T-helper 1 cell treated with Interleukin-12 subunit alpha and Interleukin-12 subunit beta and Interleukin-4 antibody, amounts not matched to agents 30 ng/mL and 1 ng/mL, for 36 hours (primary cell): ENCODE measurements around the gene SMIM5. TPM values are rescaled to one million over a fixed set of nuclear protein-coding genes. Genes with fewer than 3 reads are reported as not detected.
"Not testable (repeated sequence)": the region's sequence is repeated elsewhere in the genome, so short reads cannot be mapped to it uniquely, and the experiment has no call there.

Experiments used
- intact Hi-C: fragments of 100-400 bp; cut with micrococcal nuclease; formaldehyde crosslinking; loops from one replicate; pipeline ENCODE4 v1.15.1; 2024
- total RNA-seq: library from RNA; stranded (reverse); gene quantifications from 2 replicates; pipeline ENCODE4 v1.2.3, GENCODE V29; 2022

SMIM5 gene
- total RNA-seq, 1 donor from 2014 or later: 0.83 TPM

GRCh38 chr17:75638039-75638438 is 4.8 kb downstream of the SMIM5 start:
- intact Hi-C loops: not testable (repeated sequence)

GRCh38 chr17:75638893-75639292 is 5.7 kb downstream of the SMIM5 start:
- intact Hi-C loops: no loop called here

- intact Hi-C loops: no loop called here
Observed at GRCh38 chr17:75639327-75639726, 6.1 kb downstream of the SMIM5 start.

- intact Hi-C loops: no loop called here
Observed at GRCh38 chr17:75639771-75640555, 6.7 kb downstream of the SMIM5 start.

- intact Hi-C loops: no loop called here
Observed at GRCh38 chr17:75640556-75641119, 7.4 kb downstream of the SMIM5 start.

- intact Hi-C loops: no loop called here
Observed at GRCh38 chr17:75641343-75641742, 8.1 kb downstream of the SMIM5 start.

- intact Hi-C loops: no loop called here
Observed at GRCh38 chr17:75642182-75642783, 9.0 kb downstream of the SMIM5 start.

GRCh38 chr17:75642784-75643642 is 9.8 kb downstream of the SMIM5 start:
- intact Hi-C loops: no loop called here

GRCh38 chr17:75643643-75644017 is 10.4 kb downstream of the SMIM5 start:
- intact Hi-C loops: no loop called here

- intact Hi-C loops: no loop called here
Observed at GRCh38 chr17:75645501-75645888, 12.3 kb downstream of the SMIM5 start.

- intact Hi-C loops: no loop called here
Observed at GRCh38 chr17:75645889-75646637, 12.8 kb downstream of the SMIM5 start.

GRCh38 chr17:75646638-75646992 is 13.4 kb downstream of the SMIM5 start:
- intact Hi-C loops: no loop called here

GRCh38 chr17:75647061-75647460 is 13.8 kb downstream of the SMIM5 start:
- intact Hi-C loops: no loop called here

- intact Hi-C loops: no loop called here
Observed at GRCh38 chr17:75647921-75648320, 14.7 kb downstream of the SMIM5 start.

- intact Hi-C loops: no loop called here
Observed at GRCh38 chr17:75649687-75650086, 16.5 kb downstream of the SMIM5 start.

- intact Hi-C loops: no loop called here
Observed at GRCh38 chr17:75650874-75651273, 17.6 kb downstream of the SMIM5 start.

GRCh38 chr17:75652341-75652740 is 19.1 kb downstream of the SMIM5 start:
- intact Hi-C loops: no loop called here

GRCh38 chr17:75652934-75653549 is 19.8 kb downstream of the SMIM5 start:
- intact Hi-C loops: no loop called here

- intact Hi-C loops: no loop called here
Observed at GRCh38 chr17:75654176-75654575, 20.9 kb downstream of the SMIM5 start.

GRCh38 chr17:75658237-75658636 is 25.0 kb downstream of the SMIM5 start:
- intact Hi-C loops: no loop called here

- intact Hi-C loops: no loop called here
Observed at GRCh38 chr17:75661531-75661930, 28.3 kb downstream of the SMIM5 start.
